ENCODE data around the gene CEP131.

DNA sequence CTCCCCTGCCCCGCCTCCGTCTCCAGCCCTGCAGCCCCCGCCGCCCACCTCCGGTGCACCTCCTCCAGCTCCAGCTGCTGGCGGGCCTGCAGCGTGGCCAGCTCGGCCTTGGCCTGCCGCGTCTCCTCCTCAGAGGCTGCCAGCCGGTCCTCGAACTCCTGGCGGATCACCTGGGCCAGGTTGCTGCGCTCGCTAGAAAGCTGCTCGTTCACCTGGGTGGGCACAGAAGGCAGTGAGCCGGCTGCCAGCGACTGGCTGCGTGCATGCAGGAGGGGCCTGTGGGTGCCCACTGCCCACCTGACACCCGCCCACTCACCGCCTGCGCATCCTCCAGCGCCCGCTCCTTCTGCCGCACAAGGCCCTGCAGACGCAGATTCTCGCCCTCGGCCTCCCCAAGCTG, 32.2 kb downstream of the CEP131 start:
- TF ChIP-seq CTCF (IDR thresholded peaks at IDR 0.05) (no peak), POLR2A (IDR thresholded peaks at IDR 0.05) (no peak)

Measured in vagina (tissue), 2 donors.